ENCODE results near the gene FBXO42. TPM values are rescaled to one million over a fixed set of nuclear protein-coding genes. Genes with fewer than 3 reads are reported as not detected.

FBXO42 gene
- total and polyA plus RNA-seq, 2 of the 8 experiments (the other 6 are each of a cell fraction or from before 2014, with no cell fraction given): 15.1 to 17.0 TPM

DNA sequence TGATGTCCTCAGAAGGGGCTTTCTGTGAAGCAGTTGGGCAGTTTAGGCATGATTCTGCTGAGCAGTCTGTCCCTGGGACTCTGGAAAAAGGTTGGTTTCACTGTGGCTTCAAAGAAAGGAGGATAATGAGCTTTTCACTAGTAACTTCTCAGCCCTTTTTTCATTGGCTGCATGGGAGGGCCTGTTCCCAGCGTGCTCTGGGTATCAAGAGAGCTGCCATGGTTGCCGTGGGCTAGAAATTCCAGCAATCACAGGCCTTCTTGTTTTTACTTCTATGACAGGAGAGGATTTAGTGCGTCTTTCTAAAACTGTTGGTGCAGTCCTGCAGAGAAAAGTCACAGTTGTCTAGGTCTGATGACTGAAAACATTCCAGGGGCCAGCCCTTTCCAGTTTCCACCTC, 22.0 kb upstream of the FBXO42 start:
- no peak overlapping the region for H2AFZ ChIP-seq (ENCODE audit: low read length)
- no peak overlapping the region for H2BK15ac ChIP-seq (ENCODE audit: low read length)
- no peak overlapping the region for H4K5ac ChIP-seq (ENCODE audit: insufficient read length, low read depth, low read length)
- no peak overlapping the region for H4K91ac ChIP-seq (replicated peaks; ENCODE audit: insufficient read length, low read length)
- H3K18ac ChIP-seq (ENCODE audit: extremely low read depth, low read length): no peak overlapping the region
- DNase-seq (ENCODE audit: low read depth in 1 of 2, low spot score in 2 of 2) (no peak), FAIRE-seq (no peak)
- no peak overlapping the region; the same call in 1 of the 2 replicates for H3K27ac ChIP-seq (ENCODE audit: low read depth, low read length)
- ChIA-PET POLR2A (ENCODE audit: partially characterized antibody) (interaction anchor here (0.9 to 1.5 kb wide), 4 partner anchors 9 to 139 kb away, joined by 3 to 6 read pairs (median 3); partner anchors contain the start of gene RNU1-1), CTCF (ENCODE audit: partially characterized antibody) (interaction anchor here (1.1 to 1.2 kb wide), 2 partner anchors 17 to 22 kb away, joined by 3 to 4 read pairs; partner anchors contain the start of gene FBXO42)
- no peak overlapping the region for H3K4ac ChIP-seq (replicated peaks; ENCODE audit: insufficient read length, low read depth, low read length)
- peaks cover 0 to 2% (median 0%) of the 10 kb centered on the region in 4 experiments; a peak in 1 of 8 replicates for H3K36me3 ChIP-seq (ENCODE audit: control insufficient read depth in 2 of 4, insufficient read depth in 4 of 4, low read length in 3 of 4)
- H2BK5ac ChIP-seq (ENCODE audit: low read depth, low read length): no peak overlapping the region
- WGBS, 2 experiments (ENCODE audit: extremely low coverage in 1 of 2, insufficient coverage in 1 of 2, insufficient read length in 1 of 2, insufficient replicate concordance in 2 of 2, low coverage in 1 of 2, low lambda C conversion rate in 2 of 2, missing lambda C conversion rate in 1 of 2): 88% methylated on average over 3 of the region's 3 CpGs; no CpG with 5 or more reads in 1 of the 2 experiments
- H3K79me2 ChIP-seq (ENCODE audit: control insufficient read depth in 1 of 2, insufficient read depth in 2 of 2, low read length in 2 of 2): peaks cover 44 to 95% of the 10 kb centered on the region in 2 experiments
- no peak overlapping the region for H3K9ac ChIP-seq (replicated peaks in 1 of 4; ENCODE audit: extremely low read depth in 1 of 4, low read depth in 3 of 4, low read length in 3 of 4)
- H2BK120ac ChIP-seq (replicated peaks; ENCODE audit: low read depth, low read length): no peak overlapping the region
- H3K23ac ChIP-seq (ENCODE audit: insufficient read length): no peak overlapping the region
- H2AK5ac ChIP-seq (ENCODE audit: low read depth, low read length): no peak overlapping the region
- no peak overlapping the region for H3K14ac ChIP-seq (ENCODE audit: insufficient read length)
- peaks cover 2 to 9% (median 6%) of the 10 kb centered on the region in 4 experiments; a peak in 5 of 7 replicates for H3K4me1 ChIP-seq (replicated peaks in 1 of 4; ENCODE audit: control insufficient read depth in 3 of 4, insufficient read depth in 4 of 4, low read length in 3 of 4)
- H3K79me1 ChIP-seq (ENCODE audit: low read depth, low read length): peaks cover 13% of the 10 kb centered on the region
- H3K56ac ChIP-seq (replicated peaks; ENCODE audit: insufficient read length, low read depth, low read length): no peak overlapping the region
- H4K8ac ChIP-seq (ENCODE audit: extremely low read depth, insufficient read depth, low read length): no peak overlapping the region
- peaks cover 18 to 33% of the 10 kb centered on the region in 2 experiments for H4K20me1 ChIP-seq (replicated peaks in 1 of 2; ENCODE audit: control insufficient read depth in 1 of 2, insufficient read depth in 2 of 2, low read length in 2 of 2)
- H2BK20ac ChIP-seq (ENCODE audit: low read length): no peak overlapping the region
- H2BK12ac ChIP-seq (ENCODE audit: low read depth, low read length): no peak overlapping the region
- H3K4me3 ChIP-seq (ENCODE audit: extremely low read depth in 1 of 4, insufficient read depth in 2 of 4, low read depth in 3 of 4, low read length in 4 of 4): no peak overlapping the region
- H3K23me2 ChIP-seq (ENCODE audit: low read depth, low read length): no peaks in the 10 kb centered on the region
- H3K9me3 ChIP-seq (ENCODE audit: insufficient read depth in 2 of 2, low read depth in 1 of 2, low read length in 1 of 2): no peaks in the 10 kb centered on the region
- no peaks in the 10 kb centered on the region for H3K27me3 ChIP-seq (replicated peaks in 1 of 4; ENCODE audit: control insufficient read depth in 3 of 4, extremely low read depth in 1 of 4, insufficient read depth in 3 of 4, low read length in 3 of 4)
- H3K4me2 ChIP-seq (ENCODE audit: insufficient read depth in 1 of 2, low read depth in 2 of 2, low read length in 2 of 2): no peak overlapping the region
- TF ChIP-seq CHD2 (IDR thresholded peaks at IDR 0.05; ENCODE audit: low read length) (no peak), GABPA (IDR thresholded peaks at IDR 0.05; ENCODE audit: borderline replicate concordance, insufficient read depth, low read length) (no peak), SUZ12 (IDR thresholded peaks at IDR 0.05; ENCODE audit: low read length) (no peak), EZH2 (IDR thresholded peaks at IDR 0.05; ENCODE audit: low read depth, low read length, severe bottlenecking) (no peak), KDM4A (IDR thresholded peaks at IDR 0.05; ENCODE audit: low read depth, low read length, severe bottlenecking) (no peak)
